T-cell (primary cell): ENCODE measurements around the gene FLNB. TPM values are rescaled to one million over a fixed set of nuclear protein-coding genes. Genes with fewer than 3 reads are reported as not detected.

Experiments used
- ATAC-seq, 4 experiments: fragments of 200-7000 bp in 3 of 4; fragments of 150-1000 bp in 1 of 4; cut with Tn5 transposase; replicated peaks in 1 of 4; 1 replicate in 3 of 4; 2 replicates in 1 of 4; pipeline ENCODE4 v1.10.0; 2021; ENCODE audit warnings: moderate library complexity in 3 of 4, mild to moderate bottlenecking in 2 of 4, moderate number of reproducible peaks in 1 of 4
- CTCF ChIA-PET, 2 donors: fragments of 300-600 bp; sonication (Branson Sonifier 250); formaldehyde crosslinking; loops; one replicate each; lab custom pipeline; 2022; ENCODE audit warnings: antibody characterized with exemption in 2 of 2; lab: Charles Lee
- POLR2A ChIA-PET, 2 donors: fragments of 300-600 bp; sonication (Branson Sonifier 250); formaldehyde crosslinking; loops; one replicate each; lab custom pipeline; 2022; ENCODE audit warnings: antibody characterized with exemption in 2 of 2; lab: Charles Lee
- DNase-seq, 35 experiments: peaks; one replicate each; pipeline versions ENCODE4 v3.0.0 to v3.0.0-alpha.2; 2013 to 2023
- H3K27ac ChIP-seq: one replicate; pipeline ENCODE4 v1.5.1; 2013; ENCODE audit warnings: low read length
- H3K27me3 ChIP-seq, 2 experiments: replicated peaks in 1 of 2; 1 replicate in 1 of 2; 2 replicates in 1 of 2; pipeline versions ENCODE4 v1.6.1 to v1.7.0; 2013; ENCODE audit warnings: low read length in 1 of 2, mixed read lengths in 1 of 2; ENCODE audit not compliant: control insufficient read depth in 2 of 2, insufficient read depth in 2 of 2; ENCODE audit errors: extremely low read depth in 1 of 2
- H3K36me3 ChIP-seq, 2 donors: 1 replicate in 1 of 2; 2 replicates in 1 of 2; pipeline versions ENCODE4 v1.6.1 to v1.7.0; 2013; ENCODE audit warnings: low read length in 1 of 2; ENCODE audit not compliant: control insufficient read depth in 2 of 2, insufficient read depth in 1 of 2; ENCODE audit errors: extremely low read depth in 1 of 2
- H3K4me1 ChIP-seq, 2 experiments: 1 replicate in 1 of 2; 2 replicates in 1 of 2; pipeline versions ENCODE4 v1.6.1 to v1.7.0; 2013; ENCODE audit warnings: low read length in 2 of 2, mixed read lengths in 1 of 2; ENCODE audit not compliant: insufficient read depth in 2 of 2, control insufficient read depth in 1 of 2; ENCODE audit errors: extremely low read depth in 1 of 2
- H3K4me3 ChIP-seq, 2 donors: 1 replicate in 1 of 2; 2 replicates in 1 of 2; pipeline versions ENCODE4 v1.5.1 to v1.7.0; 2013; ENCODE audit warnings: mild to moderate bottlenecking in 2 of 2, low read length in 1 of 2, moderate library complexity in 1 of 2; ENCODE audit not compliant: control insufficient read depth in 1 of 2; ENCODE audit errors: extremely low read depth in 1 of 2
- H3K9me3 ChIP-seq: 2 replicates; pipeline ENCODE4 v1.7.0; 2013
- H3K27ac Mint-ChIP-seq, 2 donors: one replicate each; pipeline ENCODE4 v1.8.0; 2020 to 2021; ENCODE audit warnings: mild to moderate bottlenecking in 2 of 2, mixed read lengths in 2 of 2
- H3K27me3 Mint-ChIP-seq, 2 donors: one replicate each; pipeline ENCODE4 v1.8.0; 2021 to 2022; ENCODE audit warnings: mixed read lengths in 2 of 2
- H3K36me3 Mint-ChIP-seq: one replicate; pipeline ENCODE4 v1.8.0; 2021; ENCODE audit warnings: mixed read lengths
- H3K4me1 Mint-ChIP-seq, 3 donors: one replicate each; pipeline ENCODE4 v1.8.0; 2020 to 2022; ENCODE audit warnings: mixed read lengths in 3 of 3, mild to moderate bottlenecking in 1 of 3
- H3K4me3 Mint-ChIP-seq, 3 donors: one replicate each; pipeline ENCODE4 v1.8.0; 2020 to 2022; ENCODE audit warnings: mild to moderate bottlenecking in 3 of 3, mixed read lengths in 3 of 3, moderate library complexity in 3 of 3
- H3K9me3 Mint-ChIP-seq, 3 donors: one replicate each; pipeline ENCODE4 v1.8.0; 2020 to 2022; ENCODE audit warnings: mixed read lengths in 3 of 3
- WGBS: methylation state at CpG from one replicate; pipeline ENCODE4 v1.1.5; 2013; ENCODE audit warnings: missing lambda C conversion rate; ENCODE audit not compliant: insufficient coverage; 5-methylcytosine and 5-hydroxymethylcytosine counted together
- total RNA-seq, 35 experiments: library from RNA in 6 of 35; stranded (reverse) in 6 of 35; fragments of 120-200 nt in 1 of 35; gene quantifications; one replicate each; pipeline versions ENCODE4 v1.2.1 to v1.2.4 and lab custom pipeline; 2013 to 2026

FLNB gene
- total RNA-seq, 5 donors from 2014 or later (not counting 1 experiment from before 2014, with no cell fraction given): 37.0 to 79.7 (median 39.4) TPM

- H3K4me1 Mint-ChIP-seq: peaks cover 10 to 17% (median 12%) of the 10 kb centered on the region in 3 donors
- H3K4me3 ChIP-seq: no peak overlapping the region
- H3K27me3 Mint-ChIP-seq: peaks cover 0 to 3% of the 10 kb centered on the region in 2 donors
- POLR2A ChIA-PET: interaction anchor here in 1 of 2 donors (0.6 kb wide), 1 partner anchor 114 kb away, joined by 3 read pairs; no protein-coding TSS in a partner anchor
- no CpG with 5 or more reads among the region's 1 CpG for WGBS
- no peaks in the 10 kb centered on the region for H3K36me3 ChIP-seq
- no peaks in the 10 kb centered on the region for H3K36me3 Mint-ChIP-seq
- H3K4me3 Mint-ChIP-seq: no peak overlapping the region
- DNase-seq (no peak), ATAC-seq (no peak)
- no peaks in the 10 kb centered on the region for H3K9me3 ChIP-seq
- peaks cover 0 to 3% of the 10 kb centered on the region in 2 experiments for H3K27me3 ChIP-seq
- H3K9me3 Mint-ChIP-seq: no peaks in the 10 kb centered on the region
- H3K4me1 ChIP-seq: peaks cover 0 to 6% of the 10 kb centered on the region in 2 experiments
- no peak overlapping the region for H3K27ac ChIP-seq
- CTCF ChIA-PET: interaction anchor here in 1 of 2 donors (2.0 kb wide), 1 partner anchor 31 kb away, joined by 8 read pairs; no protein-coding TSS in a partner anchor
- H3K27ac Mint-ChIP-seq: no peak overlapping the region
Observed at GRCh38 chr3:58218904-58219303, 210.7 kb downstream of the FLNB start.

Other genes starting within 250 kb of the FLNB start
- gene DNASE1L3, start 202.6 kb downstream of the FLNB start, total RNA-seq: under 1 TPM in 4 of 5 donors, not detected in 1; 0.30 to 0.73 (median 0.45) TPM
- gene ABHD6, start 229.4 kb downstream of the FLNB start, total RNA-seq: 1 to 10 TPM; 3.9 to 7.0 (median 5.5) TPM